NCI-H510A (cell line): ENCODE data around the gene PPARA.

Experiments
- DNase-seq: peaks from one replicate; lab custom pipeline; 2025; lab: John Stamatoyannopoulos, UW

The PPARA gene

GRCh38 chr22:46274381-46274780 lies 124.1 kb downstream of the PPARA start:
- no peak for DNase-seq

- DNase-seq, result no peak
Observed at GRCh38 chr22:46275455-46276122, 125.3 kb downstream of the PPARA start.

DNA sequence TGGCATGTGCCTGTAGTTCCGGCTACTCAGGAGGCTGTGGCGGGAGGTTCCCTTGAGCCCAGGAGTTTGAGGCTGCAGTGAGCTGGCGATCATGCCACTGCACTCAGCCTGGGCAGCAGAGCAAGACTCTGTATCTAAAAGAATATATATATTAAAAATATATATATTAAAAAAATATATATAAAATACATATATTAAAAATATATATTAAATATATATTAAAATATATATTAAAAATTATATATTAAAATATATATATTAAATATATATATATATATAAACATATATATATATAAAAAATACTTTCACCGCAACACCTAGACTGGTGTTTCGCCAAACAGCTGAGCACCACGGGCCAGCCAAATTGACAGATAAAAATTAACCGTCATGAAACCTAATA lies 126.2 kb downstream of the PPARA start:
- no peak for DNase-seq

DNA sequence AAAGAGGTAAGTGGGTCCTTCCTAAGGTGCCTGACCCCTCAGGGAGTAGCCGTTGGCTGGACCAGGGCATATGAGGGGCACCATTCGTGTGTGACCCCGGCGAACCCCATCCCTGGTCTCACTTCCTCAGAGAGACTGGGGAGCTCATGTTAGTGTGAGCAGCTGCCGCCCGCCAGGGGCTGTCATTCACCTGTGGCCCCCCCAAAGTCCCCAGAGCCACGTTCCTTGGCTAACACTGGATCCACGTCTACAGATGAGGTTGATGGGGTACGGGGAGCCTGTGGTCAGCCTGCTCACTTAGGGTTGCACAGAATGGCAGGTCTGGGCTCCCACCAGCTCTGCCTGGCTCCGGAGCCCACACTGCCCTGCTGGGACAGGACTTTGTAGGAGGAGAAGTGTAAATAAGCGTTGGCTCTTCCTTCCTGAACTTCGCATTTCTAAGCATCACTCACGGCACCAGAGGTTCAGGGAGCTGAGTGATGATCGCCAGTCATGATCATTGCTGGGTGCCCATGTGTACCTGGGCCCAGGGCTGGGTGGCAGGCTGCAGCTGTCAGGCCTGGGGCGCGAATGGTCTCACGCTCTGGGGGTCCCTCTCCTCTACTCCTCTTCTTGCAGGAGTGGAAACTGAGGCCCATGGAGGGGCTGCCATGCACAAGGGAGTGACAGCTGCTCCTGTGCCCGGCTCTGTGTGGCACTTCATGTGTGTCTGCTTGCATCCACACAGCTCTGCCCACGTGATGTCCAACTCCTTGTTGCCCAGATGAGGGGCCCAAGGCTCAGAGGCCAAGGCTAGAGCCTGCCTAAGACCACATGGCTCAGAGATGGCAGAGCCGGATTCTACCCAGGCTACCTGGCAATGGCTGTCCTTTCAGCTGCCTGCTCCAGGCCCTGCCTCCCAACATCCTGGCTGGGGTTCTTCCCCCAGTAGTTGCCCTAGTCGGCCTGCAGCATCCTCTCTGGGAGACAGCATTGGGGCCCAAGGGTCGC lies 128.6 kb downstream of the PPARA start:
- DNase-seq, result no peak

GRCh38 chr22:46280063-46280817 lies 129.9 kb downstream of the PPARA start:
- DNase-seq, result no peak

- no peak for DNase-seq
Observed at GRCh38 chr22:46280999-46281623, 130.8 kb downstream of the PPARA start.

- DNase-seq, result no peak
Observed at GRCh38 chr22:46281866-46282678, 131.7 kb downstream of the PPARA start.

GRCh38 chr22:46286006-46286405 lies 135.7 kb downstream of the PPARA start:
- no peak for DNase-seq

- DNase-seq, result no peak
Observed at GRCh38 chr22:46286941-46287872, 136.9 kb downstream of the PPARA start.

DNA sequence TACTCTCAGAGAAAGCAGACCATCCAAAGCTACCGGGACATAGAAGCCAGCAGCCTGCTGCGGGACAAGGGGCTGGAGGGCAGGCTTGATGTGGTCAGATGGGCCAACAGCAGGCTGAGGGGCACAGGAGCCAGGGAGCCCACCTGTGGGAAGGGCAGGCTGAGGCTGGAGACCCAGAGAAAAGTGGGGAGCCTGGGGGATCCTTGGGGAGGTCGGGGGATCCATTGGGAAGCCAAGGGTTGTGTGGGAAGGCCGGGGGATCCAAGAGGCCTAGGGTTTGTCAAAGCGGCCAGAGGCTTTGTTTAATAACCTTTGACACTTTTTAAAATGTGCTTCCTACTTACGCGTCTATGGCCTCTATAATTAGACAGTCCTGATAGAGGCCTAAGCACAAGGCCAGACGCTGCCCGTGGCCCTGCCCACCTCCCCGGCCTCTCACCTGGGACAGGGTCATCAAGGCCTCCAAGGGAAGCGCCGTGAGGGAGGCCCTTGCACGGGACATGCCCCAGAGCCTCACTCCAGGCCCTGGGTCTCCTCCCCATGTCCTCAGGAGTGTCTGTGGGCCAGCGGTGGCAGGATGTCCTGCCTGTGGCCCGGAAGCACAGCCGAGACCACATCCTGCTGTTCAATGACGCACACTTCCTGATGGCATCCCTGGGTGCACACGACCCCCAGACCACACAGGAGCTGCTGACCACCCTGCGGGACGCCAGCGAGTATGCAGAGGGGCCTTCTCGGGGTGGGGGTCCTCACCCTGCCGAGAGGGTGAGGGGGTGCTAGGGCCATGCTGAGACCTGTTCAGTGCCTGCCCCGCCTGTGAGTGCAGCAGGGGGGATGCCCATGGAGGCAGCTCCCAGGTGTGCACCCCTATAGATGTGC lies 137.8 kb downstream of the PPARA start:
- DNase-seq, result no peak

GRCh38 chr22:46288846-46289243 lies 138.5 kb downstream of the PPARA start:
- DNase-seq, result no peak

DNA sequence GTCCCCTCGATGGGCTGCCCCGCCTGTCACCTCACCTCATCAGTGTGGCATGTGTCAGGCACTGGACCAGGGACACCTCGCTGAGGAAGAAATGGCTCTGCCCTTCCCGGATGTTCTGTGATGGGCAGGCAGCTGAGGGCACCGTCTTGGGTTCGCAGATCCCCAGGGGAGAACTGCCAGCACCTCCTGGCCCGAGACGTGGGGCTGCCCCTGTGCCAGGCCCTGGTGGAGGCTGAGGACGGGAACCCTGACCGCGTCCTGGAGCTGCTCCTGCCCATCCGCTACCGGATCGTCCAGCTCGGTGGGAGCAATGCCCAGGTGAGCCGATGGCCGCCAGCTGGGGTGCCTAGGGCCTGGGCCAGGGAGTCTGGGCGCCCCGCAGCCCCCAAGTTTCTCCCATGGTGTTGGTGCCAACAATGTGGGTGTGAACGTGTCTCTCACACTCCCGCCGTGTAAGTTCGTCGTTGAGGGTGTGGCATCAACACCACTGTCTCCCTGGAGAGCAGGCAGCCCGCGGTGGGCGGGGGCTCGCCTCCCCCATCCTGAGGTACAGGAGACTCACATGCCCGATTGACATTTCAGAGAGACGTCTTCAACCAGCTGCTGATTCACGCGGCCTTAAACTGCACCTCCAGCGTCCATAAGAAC lies 139.0 kb downstream of the PPARA start:
- no peak for DNase-seq

DNA sequence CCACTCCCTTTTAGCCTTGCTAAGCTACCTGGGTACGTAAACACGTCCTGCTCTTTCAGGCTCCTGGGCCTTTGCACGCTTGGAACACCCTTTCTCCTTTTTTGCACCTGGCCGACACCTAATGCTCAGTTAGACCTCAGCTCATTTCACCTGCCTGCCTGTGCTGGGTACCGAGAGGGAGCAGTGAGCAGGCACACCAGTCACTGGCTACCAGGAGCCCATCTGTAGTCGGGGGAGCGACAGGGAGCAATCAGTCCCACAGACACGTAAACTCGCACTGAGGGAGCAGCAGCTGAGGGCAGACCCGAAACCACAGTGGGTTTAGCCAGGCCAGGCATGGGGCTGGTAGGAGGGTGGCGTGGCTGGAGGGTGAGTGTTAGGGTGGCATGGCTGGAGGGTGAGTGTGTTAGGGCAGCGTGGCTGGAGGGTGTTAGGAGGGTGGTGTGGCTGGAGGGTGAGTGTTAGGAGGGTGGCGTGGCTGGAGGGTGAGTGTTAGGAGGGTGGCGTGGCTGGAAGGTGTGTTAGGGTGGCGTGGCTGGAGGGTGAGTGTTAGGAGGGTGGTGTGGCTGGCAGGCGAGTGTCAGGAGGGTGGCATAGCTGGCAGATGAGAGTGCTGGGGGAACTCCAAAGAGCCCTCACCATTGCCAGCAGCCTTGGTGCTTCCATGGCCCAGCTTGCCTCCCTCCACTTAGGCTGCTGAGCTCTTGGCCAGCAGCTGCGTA lies 140.0 kb downstream of the PPARA start:
- no peak for DNase-seq

- no peak for DNase-seq
Observed at GRCh38 chr22:46290843-46291785, 140.8 kb downstream of the PPARA start.

GRCh38 chr22:46292173-46292572 lies 141.8 kb downstream of the PPARA start:
- no peak for DNase-seq

DNA sequence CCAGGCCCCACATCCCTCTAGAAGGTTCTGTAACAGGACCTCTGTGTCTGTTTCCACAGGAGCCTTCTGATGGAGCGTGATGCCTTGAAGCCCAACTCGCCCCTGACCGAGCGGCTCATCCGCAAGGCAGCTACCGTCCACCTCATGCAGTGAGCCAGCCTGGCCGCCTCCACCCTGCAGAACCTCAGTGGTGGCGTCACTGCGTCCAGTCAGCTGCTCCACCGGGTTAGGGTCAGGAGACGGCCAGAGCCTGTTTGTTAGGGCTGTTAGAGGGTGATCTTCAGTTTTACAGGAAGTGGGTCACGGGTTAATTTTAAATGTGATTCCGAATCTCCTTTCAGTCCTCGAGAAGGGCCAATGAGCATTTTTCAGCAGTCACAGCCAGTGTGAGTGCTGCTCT lies 142.4 kb downstream of the PPARA start:
- no peak for DNase-seq
